IMR-90 (cell line): Measurements from ENCODE around the gene PDE6A. TPM values are rescaled to one million over a fixed set of nuclear protein-coding genes. Genes with fewer than 3 reads are reported as not detected.

Experiments used
- ATAC-seq: fragments of 200-7000 bp; cut with Tn5 transposase; 2 replicates; pipeline ENCODE4 v1.9.1; 2020; ENCODE audit warnings: low read depth, mild to moderate bottlenecking, moderate library complexity
- BruUV-seq: library from RNA; stranded (reverse); fragments of 400-500 nt; replicated peaks from 2 replicates; lab custom pipeline; 2021; lab: Mats Ljungman, UMichigan
- CTCF ChIA-PET: fragments of 300-600 bp; formaldehyde crosslinking; extraction: SDS; loops from one replicate; lab custom pipeline; 2021; ENCODE audit warnings: antibody characterized with exemption; lab: Yijun Ruan, JAX
- POLR2A ChIA-PET: fragments of 300-600 bp; sonication (Branson Sonifier 250); formaldehyde crosslinking; loops from one replicate; lab custom pipeline; 2022; ENCODE audit warnings: antibody characterized with exemption; ENCODE audit not compliant: unreplicated experiment; lab: Charles Lee
- DNase-seq: peaks from one replicate; pipeline ENCODE4 v3.0.0; 2013
- H2AFZ ChIP-seq: replicated peaks from 2 replicates; pipeline ENCODE3; 2013; ENCODE audit warnings: low read length, mild to moderate bottlenecking; ENCODE audit not compliant: poor library complexity
- H2AK5ac ChIP-seq: 2 replicates; pipeline ENCODE4 v1.6.1; 2013; ENCODE audit warnings: low read depth, low read length, inconsistent platforms
- H2AK9ac ChIP-seq: replicated peaks from 2 replicates; pipeline ENCODE3; 2013; ENCODE audit warnings: mild to moderate bottlenecking, low read depth, low read length, moderate library complexity; ENCODE audit not compliant: poor library complexity
- H2BK120ac ChIP-seq: 2 replicates; pipeline ENCODE4 v1.6.1; 2013; ENCODE audit warnings: low read depth, low read length, inconsistent platforms
- H2BK15ac ChIP-seq: 3 replicates; pipeline ENCODE4 v1.6.1; 2013; ENCODE audit warnings: low read depth, low read length, inconsistent platforms
- H2BK20ac ChIP-seq: 2 replicates; pipeline ENCODE4 v1.6.1; 2013; ENCODE audit warnings: low read depth, mild to moderate bottlenecking, inconsistent platforms, low read length, moderate library complexity
- H2BK5ac ChIP-seq: 2 replicates; pipeline ENCODE4 v1.6.1; 2013; ENCODE audit warnings: mild to moderate bottlenecking, low read depth, low read length, inconsistent platforms; ENCODE audit not compliant: poor library complexity, severe bottlenecking
- H3K14ac ChIP-seq: replicated peaks from 2 replicates; pipeline ENCODE4 v1.6.1; 2013; ENCODE audit warnings: low read depth, low read length, inconsistent platforms
- H3K18ac ChIP-seq: 2 replicates; pipeline ENCODE4 v1.6.1; 2013; ENCODE audit warnings: low read depth, low read length, control low read depth
- H3K23ac ChIP-seq: 2 replicates; pipeline ENCODE4 v1.6.1; 2013; ENCODE audit warnings: low read depth, low read length, inconsistent platforms
- H3K27ac ChIP-seq: 2 replicates; pipeline ENCODE4 v1.5.1; 2013; ENCODE audit warnings: mild to moderate bottlenecking, control low read depth, low read length; ENCODE audit not compliant: insufficient read depth
- H3K27me3 ChIP-seq: 2 replicates; pipeline ENCODE4 v1.6.1; 2013; ENCODE audit warnings: low read length; ENCODE audit not compliant: control insufficient read depth, insufficient read depth
- H3K36me3 ChIP-seq: 2 replicates; pipeline ENCODE4 v1.6.1; 2013; ENCODE audit warnings: low read length, mixed read lengths; ENCODE audit not compliant: control insufficient read depth, insufficient read depth
- H3K4ac ChIP-seq: 2 replicates; pipeline ENCODE4 v1.6.1; 2013; ENCODE audit warnings: low read depth, low read length, inconsistent platforms
- H3K4me1 ChIP-seq: 2 replicates; pipeline ENCODE4 v1.6.1; 2013; ENCODE audit warnings: low read length, mixed read lengths; ENCODE audit not compliant: control insufficient read depth, insufficient read depth
- H3K4me2 ChIP-seq: 2 replicates; pipeline ENCODE4 v1.6.1; 2013; ENCODE audit warnings: low read depth, mild to moderate bottlenecking, control low read depth, low read length, moderate library complexity
- H3K4me3 ChIP-seq: 2 replicates; pipeline ENCODE4 v1.5.1; 2013; ENCODE audit warnings: low read depth, mild to moderate bottlenecking, control low read depth, low read length, moderate library complexity; ENCODE audit not compliant: insufficient read depth
- H3K56ac ChIP-seq: 2 replicates; pipeline ENCODE4 v1.6.1; 2013; ENCODE audit warnings: low read length, inconsistent platforms; ENCODE audit not compliant: insufficient read depth; ENCODE audit errors: extremely low read depth
- H3K79me1 ChIP-seq, 2 experiments: 2 replicates each; pipeline ENCODE4 v1.6.1; 2013; ENCODE audit warnings: low read length in 2 of 2, inconsistent platforms in 1 of 2, low read depth in 1 of 2
- H3K9ac ChIP-seq: 2 replicates; pipeline ENCODE4 v1.6.1; 2013; ENCODE audit warnings: low read depth, low read length, control low read depth
- H3K9me1 ChIP-seq: 2 replicates; pipeline ENCODE4 v1.6.1; 2013; ENCODE audit warnings: low read length, inconsistent platforms; ENCODE audit not compliant: insufficient read depth
- H3K9me3 ChIP-seq: 2 replicates; pipeline ENCODE4 v1.6.1; 2013; ENCODE audit warnings: low read length; ENCODE audit not compliant: control insufficient read depth, insufficient read depth
- H4K20me1 ChIP-seq: 2 replicates; pipeline ENCODE4 v1.6.1; 2013; ENCODE audit warnings: low read length, inconsistent platforms; ENCODE audit not compliant: insufficient read depth
- H4K5ac ChIP-seq: 2 replicates; pipeline ENCODE4 v1.6.1; 2013; ENCODE audit warnings: mild to moderate bottlenecking, low read depth, low read length, control low read depth
- H4K8ac ChIP-seq, 2 experiments: 2 replicates each; pipeline ENCODE4 v1.6.1; 2013; ENCODE audit warnings: low read depth in 2 of 2, low read length in 2 of 2, control low read depth in 1 of 2, inconsistent platforms in 1 of 2
- H4K91ac ChIP-seq: 2 replicates; pipeline ENCODE4 v1.6.1; 2013; ENCODE audit warnings: low read depth, low read length, inconsistent platforms; ENCODE audit not compliant: insufficient read depth
- BHLHE40 ChIP-seq: fragments of 150-350 bp; IDR thresholded peaks from 2 replicates; pipeline ENCODE4 v1.6.1; 2016; ENCODE audit warnings: mild to moderate bottlenecking, low read depth, low read length
- CEBPB ChIP-seq: IDR thresholded peaks from 2 replicates; pipeline ENCODE4 v1.6.1; 2012; ENCODE audit warnings: low read depth, low read length, improper control_type of control experiment
- FOS ChIP-seq: fragments of 150-350 bp; IDR thresholded peaks from 2 replicates; pipeline ENCODE4 v1.6.1; 2016; ENCODE audit warnings: low read depth, low read length
- MAFK ChIP-seq: IDR thresholded peaks from 2 replicates; pipeline ENCODE4 v1.6.1; 2012; ENCODE audit warnings: low read depth, low read length, improper control_type of control experiment
- NFE2L2 ChIP-seq: fragments of 150-350 bp; IDR thresholded peaks from 2 replicates; pipeline ENCODE4 v1.6.1; 2016; ENCODE audit warnings: low read depth, mild to moderate bottlenecking, low read length
- POLR2A ChIP-seq: IDR thresholded peaks from 2 replicates; pipeline ENCODE4 v1.6.1; 2012; ENCODE audit warnings: mild to moderate bottlenecking, low read depth, low read length
- RCOR1 ChIP-seq: IDR thresholded peaks from 2 replicates; pipeline ENCODE4 v1.6.1; 2012; ENCODE audit warnings: mild to moderate bottlenecking, low read length, improper control_type of control experiment; ENCODE audit not compliant: insufficient replicate concordance
- RFX5 ChIP-seq: IDR thresholded peaks from 2 replicates; pipeline ENCODE4 v1.8.0; 2012; ENCODE audit warnings: low read depth, mild to moderate bottlenecking, low read length, moderate library complexity
- SMC3 ChIP-seq: fragments of 150-350 bp; IDR thresholded peaks from 2 replicates; pipeline ENCODE4 v1.6.1; 2016; ENCODE audit warnings: low read depth, mild to moderate bottlenecking, antibody characterized with exemption, low read length, moderate library complexity
- WGBS, 2 experiments: methylation state at CpG; one replicate each; pipeline versions ENCODE4 v1.1.5 to v1.1.7; 2013; ENCODE audit warnings: missing lambda C conversion rate in 2 of 2; ENCODE audit not compliant: insufficient read length in 1 of 2; ENCODE audit errors: extremely low coverage in 2 of 2; 5-methylcytosine and 5-hydroxymethylcytosine counted together
- dilution Hi-C: fragments of 300-500 bp; cut with HindIII; formaldehyde crosslinking; loops from one replicate; pipeline ENCODE4 v1.14.3; 2018; ENCODE audit warnings: low sequenced_read_pairs; ENCODE audit not compliant: unreplicated experiment
- in situ Hi-C: fragments of 300-500 bp; cut with MboI; formaldehyde crosslinking; loops from 3 replicates; pipeline ENCODE4 v1.14.3; 2019; ENCODE audit warnings: low sequenced_read_pairs, inconsistent platforms, mixed read lengths
- intact Hi-C: fragments of 100-400 bp; cut with micrococcal nuclease; formaldehyde crosslinking; loops from 2 replicates; pipeline ENCODE4 v1.10.0; 2022
- polyA plus RNA-seq, 3 experiments: library from polyadenylated mRNA; depleted of rRNA; stranded (reverse); fragments of >200 nt; gene quantifications; 2 replicates each; pipeline ENCODE4 v1.2.3, GENCODE V29; 2012; ENCODE audit warnings: low replicate concordance in 1 of 3
- total RNA-seq: library from RNA; depleted of rRNA; stranded (reverse); fragments of >200 nt; gene quantifications from 2 replicates; pipeline ENCODE4 v1.2.3, GENCODE V29; 2012
- TF ChIP-seq, protein P1 (sequence below): fragments of 150-350 bp; IDR thresholded peaks from 2 replicates; pipeline ENCODE4 v1.6.1; 2016; ENCODE audit warnings: low read depth, mild to moderate bottlenecking, low read length, moderate library complexity, borderline replicate concordance
- TF ChIP-seq, protein P2 (sequence below): conservative IDR thresholded peaks from 2 replicates; pipeline ENCODE4 v1.5.1; 2012; ENCODE audit warnings: mild to moderate bottlenecking, low read depth, low read length, improper control_type of control experiment

The PDE6A gene
- total and polyA plus RNA-seq, 2 of the 4 experiments (the other 2 are of a cell fraction) = not detected

DNA sequence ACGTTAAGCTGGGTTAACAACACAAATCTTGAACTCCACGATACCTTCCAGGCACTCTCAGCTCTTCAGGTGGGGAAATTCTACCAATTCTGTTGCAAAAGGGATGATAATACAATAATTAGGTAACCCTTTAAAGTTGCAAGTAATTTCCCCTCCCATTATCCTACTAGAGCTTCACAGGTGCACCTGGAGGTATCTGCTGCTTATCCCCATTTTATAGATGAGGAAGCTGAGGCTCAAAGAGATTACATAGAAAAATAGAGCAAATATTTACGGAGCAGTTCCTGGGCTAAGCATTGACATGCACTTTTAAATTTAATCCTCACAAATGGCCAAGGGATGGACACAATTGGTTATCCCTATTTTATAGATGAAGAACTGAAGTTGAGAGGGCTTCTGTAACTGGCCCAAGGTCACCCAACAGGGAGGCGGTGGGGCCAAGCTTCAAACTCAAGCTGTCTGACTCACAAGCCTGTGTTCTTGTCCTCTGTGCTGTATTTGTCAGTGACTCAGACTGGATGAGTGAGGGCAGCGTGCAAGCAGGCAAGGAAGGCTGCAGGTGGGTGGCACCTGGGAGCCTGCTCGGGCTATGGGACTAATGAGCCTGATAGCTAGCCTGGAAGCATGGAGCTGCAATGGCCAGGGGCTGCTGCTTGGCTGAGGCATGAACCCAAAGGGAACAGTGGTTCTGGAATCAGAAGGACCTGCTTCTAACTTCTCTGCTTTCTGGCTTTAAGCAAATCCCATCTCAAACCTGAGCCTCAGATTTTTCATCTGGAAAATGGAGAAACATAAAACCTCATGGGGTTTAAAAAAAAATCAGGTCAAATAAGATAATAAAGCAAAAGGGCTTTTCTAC, 105.5 kb downstream of the PDE6A start (continued):
- TF ChIP-seq BHLHE40 = no peak
- TF ChIP-seq NFE2L2 = no peak

- H2AK9ac ChIP-seq = no peak overlapping the region
- no peak overlapping the region for H3K56ac ChIP-seq
- no peak overlapping the region for H3K9ac ChIP-seq
- no peak overlapping the region for H4K8ac ChIP-seq
- no peak overlapping the region for H3K23ac ChIP-seq
- no peak overlapping the region; the same call in 1 of the 2 replicates for H2AK5ac ChIP-seq
- DNase-seq (peak; percentile 68), ATAC-seq (peak; percentile 92)
- no peak overlapping the region for H3K4ac ChIP-seq
- H3K4me2 ChIP-seq = no peak overlapping the region
- WGBS, 2 experiments = no CpG with 5 or more reads among the region's 7 CpGs
- no peak overlapping the region for H3K27ac ChIP-seq
- ChIA-PET CTCF (interaction anchor here (0.5 to 5.5 kb wide), 15 partner anchors 8 to 588 kb away, joined by 3 to 40 read pairs (median 4); partner anchors contain the start of gene SLC26A2), POLR2A (no interaction called here)
- no peaks in the 10 kb centered on the region for H3K36me3 ChIP-seq
- no peak overlapping the region for H2BK120ac ChIP-seq
- H3K18ac ChIP-seq = no peak overlapping the region
- no peak overlapping the region for H2BK15ac ChIP-seq
- no peak overlapping the region for H2AFZ ChIP-seq
- H2BK20ac ChIP-seq = no peak overlapping the region
- intact Hi-C loops (loop anchor here (1.0 to 10.0 kb wide), 5 partner anchors 16 to 597 kb away; no protein-coding TSS in a partner anchor), in situ Hi-C loops (loop anchor here (5.0 to 25.0 kb wide), 3 partner anchors 150 to 600 kb away; partner anchors contain the start of gene RPS14), dilution Hi-C loops (no loop called here)
- no peaks in the 10 kb centered on the region for H3K79me1 ChIP-seq
- peaks cover 7% of the 10 kb centered on the region; the same call in 1 of the 2 replicates for H3K27me3 ChIP-seq
- no peaks in the 10 kb centered on the region for H4K20me1 ChIP-seq
- H4K5ac ChIP-seq = no peak overlapping the region
- H3K4me1 ChIP-seq = peaks cover 3% of the 10 kb centered on the region; the same call in 1 of the 2 replicates
- H3K14ac ChIP-seq = no peak overlapping the region
- no peaks in the 10 kb centered on the region for H3K9me3 ChIP-seq
- H3K4me3 ChIP-seq = no peak overlapping the region
- H2BK5ac ChIP-seq = no peak overlapping the region
- H3K9me1 ChIP-seq = no peaks in the 10 kb centered on the region
- H4K91ac ChIP-seq = no peak overlapping the region
- BruUV-seq = no TSS peak
- TF ChIP-seq POLR2A (no peak), FOS (no peak), SMC3 (peak; percentile 84), RFX5 (no peak), MAFK (no peak), BHLHE40 (no peak), CEBPB (peak; percentile 37; the same call in 1 of the 2 replicates), RCOR1 (no peak)
- TF ChIP-seq, protein P1, sequence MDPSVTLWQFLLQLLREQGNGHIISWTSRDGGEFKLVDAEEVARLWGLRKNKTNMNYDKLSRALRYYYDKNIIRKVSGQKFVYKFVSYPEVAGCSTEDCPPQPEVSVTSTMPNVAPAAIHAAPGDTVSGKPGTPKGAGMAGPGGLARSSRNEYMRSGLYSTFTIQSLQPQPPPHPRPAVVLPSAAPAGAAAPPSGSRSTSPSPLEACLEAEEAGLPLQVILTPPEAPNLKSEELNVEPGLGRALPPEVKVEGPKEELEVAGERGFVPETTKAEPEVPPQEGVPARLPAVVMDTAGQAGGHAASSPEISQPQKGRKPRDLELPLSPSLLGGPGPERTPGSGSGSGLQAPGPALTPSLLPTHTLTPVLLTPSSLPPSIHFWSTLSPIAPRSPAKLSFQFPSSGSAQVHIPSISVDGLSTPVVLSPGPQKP = no peak
- TF ChIP-seq, protein P2, sequence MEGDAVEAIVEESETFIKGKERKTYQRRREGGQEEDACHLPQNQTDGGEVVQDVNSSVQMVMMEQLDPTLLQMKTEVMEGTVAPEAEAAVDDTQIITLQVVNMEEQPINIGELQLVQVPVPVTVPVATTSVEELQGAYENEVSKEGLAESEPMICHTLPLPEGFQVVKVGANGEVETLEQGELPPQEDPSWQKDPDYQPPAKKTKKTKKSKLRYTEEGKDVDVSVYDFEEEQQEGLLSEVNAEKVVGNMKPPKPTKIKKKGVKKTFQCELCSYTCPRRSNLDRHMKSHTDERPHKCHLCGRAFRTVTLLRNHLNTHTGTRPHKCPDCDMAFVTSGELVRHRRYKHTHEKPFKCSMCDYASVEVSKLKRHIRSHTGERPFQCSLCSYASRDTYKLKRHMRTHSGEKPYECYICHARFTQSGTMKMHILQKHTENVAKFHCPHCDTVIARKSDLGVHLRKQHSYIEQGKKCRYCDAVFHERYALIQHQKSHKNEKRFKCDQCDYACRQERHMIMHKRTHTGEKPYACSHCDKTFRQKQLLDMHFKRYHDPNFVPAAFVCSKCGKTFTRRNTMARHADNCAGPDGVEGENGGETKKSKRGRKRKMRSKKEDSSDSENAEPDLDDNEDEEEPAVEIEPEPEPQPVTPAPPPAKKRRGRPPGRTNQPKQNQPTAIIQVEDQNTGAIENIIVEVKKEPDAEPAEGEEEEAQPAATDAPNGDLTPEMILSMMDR = peak; percentile 96
Observed at GRCh38 chr5:149837680-149838269, 106.8 kb downstream of the PDE6A start.
